CD4-positive, alpha-beta T cell treated with Interleukin-4 for 4 hours (primary cell): ENCODE results near the gene NPY5R.

Source experiments
- DNase-seq: peaks from one replicate; pipeline ENCODE4 v3.0.0-alpha.2; 2020

The NPY5R gene

GRCh38 chr4:163385466-163385865 lies 41.8 kb downstream of the NPY5R start:
- no peak for DNase-seq

GRCh38 chr4:163391756-163392155 lies 48.1 kb downstream of the NPY5R start:
- DNase-seq = no peak

- no peak for DNase-seq
Observed at GRCh38 chr4:163392328-163392727, 48.6 kb downstream of the NPY5R start.

- DNase-seq = no peak
Observed at GRCh38 chr4:163393471-163393870, 49.8 kb downstream of the NPY5R start.

- no peak for DNase-seq
Observed at GRCh38 chr4:163395055-163395454, 51.4 kb downstream of the NPY5R start.

- DNase-seq = no peak
Observed at GRCh38 chr4:163395758-163396157, 52.1 kb downstream of the NPY5R start.

- no peak for DNase-seq
Observed at GRCh38 chr4:163398238-163398637, 54.5 kb downstream of the NPY5R start.

- no peak for DNase-seq
Observed at GRCh38 chr4:163400911-163401310, 57.2 kb downstream of the NPY5R start.
